Stimulated activated CD4-positive, alpha-beta T cell treated with anti-CD3 and anti-CD28 coated beads, TNF-alpha, amount 100 ng/mL, for 1 hour (primary cell): ENCODE results near the gene CDK3.

Experiments used
- DNase-seq, 3 donors: peaks; one replicate each; pipeline ENCODE4 v3.0.0-alpha.2; 2020; ENCODE audit warnings: low read depth in 3 of 3, low spot score in 1 of 3

Gene CDK3

DNA sequence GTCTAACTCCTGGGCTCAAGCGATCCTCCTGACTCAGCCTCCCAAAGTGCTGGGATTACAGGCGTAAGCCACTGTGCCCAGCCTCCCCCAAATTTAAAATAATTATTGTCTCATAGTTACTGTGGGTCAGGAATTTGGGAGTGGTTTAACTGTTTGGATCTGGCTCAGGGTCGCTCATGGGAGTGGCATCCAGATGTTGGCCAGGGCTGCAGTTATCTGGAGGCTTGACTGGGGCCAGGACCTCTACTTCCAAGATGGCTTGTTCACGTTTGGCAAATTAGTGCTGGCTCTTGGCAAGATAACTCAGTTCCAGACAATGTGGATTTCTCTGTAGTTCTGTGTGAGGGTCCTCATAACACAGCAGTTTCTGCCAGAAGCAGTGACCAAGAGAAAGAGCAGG lies 13.6 kb upstream of the CDK3 start:
- no peak for DNase-seq

DNA sequence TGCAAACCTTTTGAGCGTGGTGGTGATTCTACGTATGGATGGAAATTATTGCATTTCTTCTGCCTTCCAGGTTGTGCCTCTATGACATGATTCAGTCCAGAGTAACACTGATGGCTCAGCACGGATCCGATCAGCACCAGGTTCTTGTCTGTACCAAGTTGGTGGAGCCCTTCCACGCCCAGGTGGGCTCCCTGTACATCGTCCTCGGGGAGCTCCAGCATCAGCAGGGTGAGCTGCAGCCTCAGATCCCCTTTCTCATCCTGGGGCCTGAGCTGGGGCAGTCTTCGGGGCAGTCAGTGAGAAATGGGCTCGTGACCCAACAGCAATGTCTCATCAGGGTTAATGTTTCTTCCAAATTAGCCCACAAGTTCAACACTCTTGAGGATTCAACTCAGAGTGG lies 9.3 kb upstream of the CDK3 start:
- DNase-seq, result no peak

DNA sequence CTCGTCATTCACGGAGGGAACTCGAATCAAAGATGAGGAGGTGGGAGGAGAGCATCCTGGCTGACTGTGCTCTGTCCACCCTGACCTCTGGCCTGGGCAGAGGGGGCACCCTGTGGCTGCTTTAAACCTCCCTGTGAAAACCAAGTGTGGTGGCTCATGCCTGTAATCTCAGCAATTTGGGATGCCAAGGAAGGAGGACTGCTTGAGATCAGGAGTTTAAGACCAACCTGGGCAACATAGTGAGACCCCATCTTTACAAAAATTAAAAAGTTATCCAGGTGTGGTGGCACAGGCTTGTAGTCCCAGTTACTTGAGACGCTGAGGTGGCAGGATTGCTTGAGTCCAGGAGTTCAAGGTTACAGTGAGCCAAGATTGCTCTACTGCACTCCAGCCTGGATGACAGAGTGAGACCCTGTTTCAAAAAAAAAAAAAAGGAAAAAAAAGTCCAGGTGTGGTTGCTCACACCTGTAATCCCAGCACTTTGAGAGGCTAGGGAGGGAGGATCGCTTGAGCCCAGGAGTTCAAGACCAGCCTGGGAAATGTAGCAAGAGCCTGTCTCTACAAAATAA lies 5.8 kb upstream of the CDK3 start:
- DNase-seq, result no peak

DNA sequence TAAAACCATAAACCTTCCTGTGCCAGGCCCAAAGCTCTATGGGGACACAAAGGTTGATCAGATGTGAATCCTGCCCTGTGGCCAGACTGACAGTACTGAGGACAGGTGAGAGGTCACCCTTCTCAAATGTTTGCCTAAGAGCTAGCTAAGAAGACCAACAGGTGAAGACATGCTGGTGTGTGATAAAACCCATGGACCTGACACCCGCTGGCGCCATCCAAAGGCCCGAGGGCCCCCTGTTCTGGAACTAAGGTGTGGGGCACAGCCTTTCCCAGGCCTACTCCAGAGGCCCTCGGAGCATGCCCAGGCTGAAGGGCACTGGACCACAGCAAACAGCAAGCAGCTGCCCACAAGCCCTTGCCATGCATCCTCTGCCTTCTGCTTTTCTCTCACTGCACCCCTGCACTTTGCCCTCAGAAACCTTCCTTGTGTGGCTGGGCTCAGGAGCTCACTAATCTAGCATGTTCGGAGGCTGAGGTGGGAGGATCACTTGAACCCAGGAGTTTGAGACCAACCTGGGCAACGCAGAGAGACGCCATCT lies 5.2 kb upstream of the CDK3 start:
- no peak for DNase-seq

DNA sequence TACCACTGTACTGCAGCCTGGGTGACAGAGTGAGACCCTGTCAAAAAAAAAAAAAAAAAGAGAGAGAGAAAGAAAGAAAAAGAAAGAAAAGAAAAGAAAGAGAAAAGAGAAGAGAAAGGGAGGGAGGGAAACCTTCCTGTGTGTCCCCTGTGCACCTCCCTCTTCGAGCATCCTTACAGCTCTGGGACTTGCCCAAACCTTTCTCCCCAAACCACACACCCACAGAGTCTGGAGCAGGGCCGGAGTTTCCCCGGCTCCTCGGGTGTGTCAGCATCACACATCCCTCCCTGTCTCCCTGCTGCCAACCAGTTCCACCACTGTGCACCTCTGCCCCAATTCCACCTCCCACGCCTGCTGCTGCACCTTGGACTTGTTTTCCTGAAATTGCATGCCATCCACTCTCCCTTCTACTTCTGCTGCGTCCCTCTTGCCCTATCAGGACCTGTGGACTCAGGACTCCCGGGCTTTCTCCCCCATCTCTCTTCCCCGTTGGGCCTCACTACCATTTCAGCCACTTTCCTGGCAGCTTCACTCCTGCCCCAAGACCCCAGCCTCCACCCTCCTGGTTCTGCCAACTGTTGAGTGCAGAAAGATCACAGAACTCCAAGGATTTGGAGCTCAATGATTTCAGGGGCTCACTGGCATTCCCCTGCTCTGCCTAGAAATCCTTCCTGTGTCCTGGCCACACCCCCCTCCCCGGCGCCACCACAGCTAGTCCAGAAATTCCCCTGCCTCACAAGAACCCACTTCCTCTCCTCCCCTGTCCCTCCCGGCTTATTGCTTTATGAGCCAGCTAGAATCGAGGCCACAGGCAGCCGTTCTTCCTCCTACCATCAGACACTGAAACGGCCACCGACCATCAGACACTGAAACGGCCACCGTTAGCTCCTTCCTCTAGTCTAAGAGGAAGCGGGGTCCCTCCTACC lies 3.7 kb upstream of the CDK3 start:
- no peak for DNase-seq

DNA sequence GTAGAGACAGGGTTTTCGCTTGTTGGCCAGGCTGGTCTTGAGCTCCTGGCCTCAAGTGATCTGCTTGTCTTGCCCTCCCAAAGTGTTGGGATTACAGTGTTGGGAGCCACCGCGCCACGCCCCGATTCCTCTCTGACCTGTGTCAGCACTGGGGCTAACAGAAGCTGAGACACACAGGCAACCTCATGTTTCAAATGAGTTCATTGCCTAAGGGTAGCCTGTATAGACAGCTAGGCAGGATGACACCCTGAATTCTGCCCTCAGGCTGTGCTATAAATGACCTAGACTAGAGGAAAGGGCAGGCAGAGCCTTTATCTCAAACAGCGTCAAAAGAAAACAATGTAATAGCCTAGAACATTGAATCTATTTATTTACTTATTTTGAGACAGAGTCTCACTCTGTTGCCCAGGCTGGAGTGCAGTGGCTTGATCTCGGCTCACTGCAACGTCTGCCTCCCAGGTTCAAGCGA lies 2.3 kb upstream of the CDK3 start:
- no peak for DNase-seq

DNA sequence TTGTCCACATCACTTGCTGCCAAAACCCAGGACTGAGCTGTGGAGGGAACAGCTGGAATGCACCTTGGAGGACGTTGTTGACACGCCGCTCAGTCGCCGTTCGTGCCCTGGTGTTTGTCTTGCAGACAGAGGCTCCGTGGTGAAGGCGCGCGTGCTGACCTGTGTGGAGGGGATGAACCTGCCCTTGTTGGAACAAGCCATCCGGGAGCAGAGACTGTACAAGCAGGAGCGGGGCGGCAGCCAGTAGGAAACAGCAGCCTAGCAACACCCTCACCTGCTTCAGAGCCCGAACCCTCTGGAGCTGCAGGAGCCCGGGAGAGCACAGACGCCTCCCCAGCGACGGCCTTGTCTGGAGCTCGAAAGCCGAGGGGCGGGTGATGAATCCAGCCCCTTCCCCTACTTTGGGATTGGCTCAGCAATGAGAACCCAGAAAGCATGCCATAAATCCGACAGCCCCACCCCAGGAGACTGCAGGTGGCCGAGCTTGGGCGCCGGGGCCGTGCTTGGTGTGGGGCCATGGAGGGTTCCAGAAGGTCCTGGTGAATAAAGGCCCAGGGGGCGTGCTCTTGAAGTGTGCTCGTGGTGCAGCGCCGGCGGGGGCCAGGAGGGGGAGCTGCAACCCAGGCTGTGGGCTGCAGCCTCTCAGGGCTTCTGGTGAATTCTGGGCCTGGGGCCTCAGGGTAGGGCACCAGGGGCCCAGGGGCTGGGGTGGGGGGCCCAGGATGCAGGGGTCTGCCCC lies 470 bp upstream of the CDK3 start:
- DNase-seq, result peak in 2 of 3 donors; percentile 22 to 58

DNA sequence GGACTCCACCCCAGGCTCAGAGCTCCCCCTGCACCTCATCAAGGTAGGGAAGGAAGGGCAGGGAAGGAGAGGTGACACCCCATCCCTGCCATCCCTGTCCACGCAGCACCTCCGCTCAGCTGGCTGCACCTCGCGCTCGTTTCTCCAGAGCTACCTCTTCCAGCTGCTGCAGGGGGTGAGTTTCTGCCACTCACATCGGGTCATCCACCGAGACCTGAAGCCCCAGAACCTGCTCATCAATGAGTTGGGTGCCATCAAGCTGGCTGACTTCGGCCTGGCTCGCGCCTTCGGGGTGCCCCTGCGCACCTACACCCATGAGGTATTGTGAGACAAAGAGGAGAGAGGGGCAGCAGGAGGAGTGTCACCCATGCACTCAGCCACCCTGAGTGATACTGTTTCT lies 1.4 kb downstream of the CDK3 start:
- DNase-seq, result no peak

DNA sequence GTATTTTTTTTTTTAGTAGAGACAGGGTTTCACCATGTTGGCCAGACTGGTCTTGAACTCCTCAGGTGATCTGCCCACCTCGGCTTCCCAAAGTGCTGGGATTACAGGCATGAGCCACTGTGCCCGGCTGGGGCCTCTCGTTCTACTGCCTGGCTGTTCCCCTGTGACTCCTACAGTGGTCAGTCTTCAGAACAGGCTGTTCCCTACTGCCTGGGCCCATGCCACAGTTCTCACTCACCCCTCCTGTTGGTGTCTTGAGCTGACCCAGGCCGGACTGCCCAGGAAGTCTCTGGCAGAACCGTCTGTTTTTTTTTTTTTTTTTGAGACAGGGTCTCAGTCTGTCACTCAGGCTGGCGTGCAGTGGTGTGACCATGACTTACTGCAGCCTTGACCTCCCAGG lies 3.3 kb downstream of the CDK3 start:
- no peak for DNase-seq

DNA sequence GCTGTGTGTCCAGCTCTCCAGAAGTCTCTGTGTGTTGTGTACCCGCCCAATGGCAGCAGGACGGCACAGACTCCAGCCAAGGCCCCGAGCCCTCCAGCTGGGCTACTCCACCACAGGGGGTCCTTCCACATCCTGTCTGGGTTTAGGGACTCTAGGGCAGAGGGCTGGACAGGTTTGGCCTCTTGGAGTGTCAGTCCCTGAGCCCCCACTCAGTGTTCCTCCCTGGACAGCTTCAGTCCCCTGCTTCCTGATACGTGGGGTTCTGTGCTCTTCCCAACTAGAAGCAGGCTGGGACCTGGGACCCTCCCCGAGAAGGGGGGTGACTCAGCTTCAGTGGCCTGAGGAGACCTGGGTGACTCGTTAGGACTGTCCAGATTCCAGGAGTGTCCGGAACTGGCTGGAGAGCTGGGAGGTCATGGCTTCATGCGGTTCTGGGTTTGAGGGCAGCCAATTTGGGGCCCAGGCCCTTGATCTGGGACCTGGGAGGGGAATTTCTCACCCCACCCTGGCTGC lies 4.2 kb downstream of the CDK3 start:
- DNase-seq, result no peak

DNA sequence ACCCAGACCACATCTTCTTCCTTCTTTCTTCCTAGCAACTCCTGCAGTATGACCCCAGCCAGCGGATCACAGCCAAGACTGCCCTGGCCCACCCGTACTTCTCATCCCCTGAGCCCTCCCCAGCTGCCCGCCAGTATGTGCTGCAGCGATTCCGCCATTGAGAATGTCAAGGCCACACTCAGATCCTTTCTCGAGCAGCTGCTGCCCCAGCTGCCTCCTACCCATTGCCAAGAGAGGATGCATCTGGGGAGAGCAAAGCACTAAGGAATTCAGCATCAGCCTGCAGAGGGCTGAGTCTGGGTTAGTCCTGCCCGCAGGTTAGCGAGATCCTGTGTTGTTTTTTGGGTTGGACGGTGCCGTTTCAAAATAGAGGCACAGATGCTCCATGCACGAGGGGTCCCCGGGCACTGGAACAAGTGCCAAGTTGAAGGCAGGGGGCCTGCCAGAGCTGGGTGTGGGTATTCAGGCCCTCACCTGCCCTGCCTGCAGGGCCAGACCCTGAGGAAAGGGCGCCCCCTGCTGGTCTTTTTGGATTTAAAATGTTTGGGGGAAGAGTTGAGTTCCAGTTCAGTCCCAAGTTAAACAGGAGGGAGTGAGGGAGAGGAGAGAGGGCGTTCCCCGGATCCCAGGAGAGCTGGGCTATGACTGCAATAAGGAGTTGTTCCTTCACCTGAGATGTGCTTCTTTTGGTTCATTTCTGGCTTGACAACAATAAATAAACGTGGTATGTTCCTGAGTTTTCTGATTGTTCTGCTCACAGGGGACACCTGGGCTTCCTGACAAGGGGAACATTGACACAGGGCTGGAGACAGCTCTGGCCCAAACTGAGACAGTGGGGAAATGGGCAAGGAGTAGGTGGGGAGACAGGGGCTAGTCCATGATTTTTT lies 4.9 kb downstream of the CDK3 start:
- DNase-seq, result peak; percentile 49 to 74 (median 66)

DNA sequence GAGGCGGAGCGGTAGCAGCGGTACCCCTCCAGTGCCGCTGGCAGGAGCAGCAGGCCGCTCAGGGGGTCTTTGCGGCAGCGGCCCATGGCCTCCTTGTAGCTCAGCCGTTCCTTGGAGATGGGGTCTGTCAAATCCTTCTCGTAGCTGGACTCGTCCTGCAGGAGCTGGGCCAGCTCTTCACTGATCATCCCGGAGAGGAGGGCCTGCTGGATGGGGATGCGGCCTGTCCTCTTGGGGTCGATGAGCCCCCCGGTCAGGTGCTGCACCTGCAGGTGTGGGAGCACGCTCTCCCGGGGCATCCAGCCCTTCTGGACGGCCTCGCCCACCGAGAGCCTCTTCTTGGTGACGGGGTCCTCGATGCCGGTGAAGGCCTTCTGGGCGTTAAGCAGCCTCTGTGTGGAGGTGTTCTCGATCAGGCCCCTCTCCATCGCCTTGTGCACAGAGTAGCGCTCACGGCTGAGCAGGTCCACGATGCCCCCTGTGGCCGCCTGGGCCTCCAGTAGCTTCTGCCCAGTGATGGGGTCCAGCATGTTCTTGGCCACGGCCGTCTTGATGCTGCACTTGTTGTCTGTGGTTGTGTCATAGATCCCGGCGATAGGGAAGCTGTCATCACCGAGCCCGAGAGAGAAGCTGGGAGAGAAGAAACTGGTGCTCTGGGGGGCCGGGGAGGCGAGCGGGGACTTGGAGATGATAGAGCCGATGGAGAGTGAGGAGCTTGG lies 6.6 kb downstream of the CDK3 start:
- DNase-seq, result no peak

DNA sequence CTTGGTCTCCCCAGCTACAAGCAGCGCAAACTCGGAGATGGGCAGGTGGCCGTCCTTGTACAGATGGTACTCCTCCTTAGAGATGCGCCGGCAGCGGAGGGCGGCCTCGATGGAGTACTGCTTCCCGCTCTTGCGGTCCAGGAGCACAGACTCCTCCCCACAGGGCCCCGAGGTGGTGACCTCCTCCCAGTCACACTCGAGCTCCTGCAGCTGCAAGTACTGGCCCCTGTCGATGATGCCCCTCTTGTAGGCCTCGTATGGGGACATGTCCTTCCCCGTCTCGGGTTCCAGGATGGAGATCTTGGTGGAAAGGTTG lies 7.2 kb downstream of the CDK3 start:
- DNase-seq, result no peak

DNA sequence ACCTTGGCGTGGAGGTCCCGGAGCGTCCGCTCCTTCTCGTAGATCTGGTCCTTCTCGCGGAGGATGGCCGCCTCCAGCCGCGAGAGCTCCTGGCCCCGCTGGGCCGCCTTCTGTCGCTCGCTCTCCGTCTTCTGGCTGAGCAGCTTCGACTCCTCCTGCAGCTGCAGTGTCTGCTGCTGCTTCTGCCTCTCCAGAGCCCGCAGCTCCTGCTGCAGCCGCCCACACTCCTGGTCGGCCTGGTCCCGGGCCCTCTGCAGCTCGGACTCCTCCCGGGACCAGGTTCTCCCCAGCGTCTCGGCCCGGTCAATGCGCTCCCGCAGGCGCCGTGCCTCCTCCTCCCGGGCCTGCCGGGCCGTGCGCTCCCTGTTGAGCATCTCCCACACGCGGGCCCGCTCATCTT lies 7.6 kb downstream of the CDK3 start:
- no peak for DNase-seq

DNA sequence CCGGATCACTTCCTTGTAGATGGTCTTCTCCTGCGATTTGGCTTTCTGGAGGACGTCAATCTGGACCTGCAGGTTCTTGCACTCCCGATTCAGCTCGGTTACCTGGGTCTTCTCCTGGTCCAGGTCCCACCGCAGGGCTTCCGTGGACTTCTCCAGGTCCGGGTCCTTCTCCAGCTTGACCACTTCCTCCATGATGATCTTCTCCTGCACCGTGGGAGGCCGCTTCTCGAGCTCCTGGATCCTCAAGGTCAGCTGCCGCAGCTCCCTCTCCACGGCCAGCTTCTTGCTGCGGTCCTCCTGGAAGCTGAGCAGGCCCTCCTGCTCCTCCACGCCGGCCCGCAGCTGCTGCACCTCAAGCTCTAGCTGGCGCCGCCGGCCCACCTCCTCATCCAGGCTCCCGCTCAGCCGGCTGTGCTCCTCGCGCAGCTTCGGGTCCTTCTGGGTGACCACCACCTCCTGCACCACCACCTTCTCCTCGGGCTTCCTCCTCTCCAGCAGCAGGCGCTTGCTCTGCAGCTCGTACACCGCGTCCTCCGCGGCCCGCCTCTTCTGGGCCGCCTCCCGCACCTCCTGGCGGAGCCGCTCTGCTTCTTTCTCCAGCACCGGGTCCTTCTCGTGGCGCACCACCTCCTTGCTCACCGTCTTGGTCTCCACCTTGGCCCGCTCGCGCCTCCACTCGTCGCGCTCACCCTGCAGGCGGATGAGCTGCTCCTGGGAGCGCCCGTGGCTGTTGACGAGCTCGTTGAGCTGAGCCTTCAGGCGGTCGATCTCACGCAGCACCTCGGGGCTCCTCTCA lies 8.2 kb downstream of the CDK3 start:
- no peak for DNase-seq

DNA sequence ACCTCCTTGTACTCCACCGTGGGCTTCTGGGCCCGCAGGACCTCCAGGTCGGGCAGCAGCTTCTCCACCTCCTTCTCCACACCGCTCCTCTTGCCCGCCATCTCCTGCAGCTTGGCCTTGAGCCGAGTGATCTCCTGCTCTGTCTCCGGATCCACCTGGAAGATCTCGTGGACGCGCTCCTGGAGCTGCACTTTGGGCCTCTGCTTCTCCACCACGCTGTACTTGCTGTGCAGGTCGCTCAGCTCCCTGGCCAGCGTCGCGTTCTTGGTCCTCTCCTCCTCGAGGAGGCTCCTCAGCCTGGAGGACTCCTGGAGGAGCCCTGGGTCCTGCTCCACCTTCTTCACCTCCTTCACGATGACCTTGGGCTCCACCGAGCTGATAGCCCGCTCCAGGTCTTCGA lies 8.8 kb downstream of the CDK3 start:
- DNase-seq, result no peak

DNA sequence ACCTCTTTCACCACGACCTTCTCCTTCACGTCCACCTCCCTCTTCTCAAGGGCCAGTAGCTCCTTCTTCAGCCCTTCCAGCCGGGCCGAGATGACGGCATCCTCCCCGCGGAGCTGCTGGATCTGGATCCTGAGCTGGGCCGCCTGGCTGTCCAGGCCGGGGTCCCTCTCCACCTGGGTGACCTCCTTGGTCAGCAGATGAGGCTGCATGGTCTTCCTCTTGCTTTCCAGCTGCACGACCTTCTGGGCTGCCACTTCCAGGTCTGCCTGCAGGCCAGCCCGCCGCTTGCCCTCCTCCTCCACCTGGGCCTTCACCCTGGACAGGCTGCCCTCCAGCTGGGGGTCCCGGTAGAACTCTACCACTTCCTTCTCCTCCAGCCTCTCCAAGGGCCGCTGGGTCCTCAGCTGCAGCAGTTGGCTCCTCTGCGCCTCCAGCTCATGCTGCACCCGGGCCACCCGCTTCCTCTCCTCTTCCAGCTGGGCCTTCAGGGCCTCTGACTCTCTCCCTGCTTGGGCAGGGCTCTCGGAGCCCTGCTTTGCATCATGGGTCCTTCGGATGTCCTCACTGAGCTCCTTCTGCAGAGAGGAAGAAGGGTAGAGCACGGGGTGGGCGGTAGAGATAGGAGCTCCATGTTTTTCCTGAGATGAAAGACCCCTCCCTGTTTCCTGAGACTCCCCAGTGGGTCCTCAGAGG lies 9.5 kb downstream of the CDK3 start:
- DNase-seq, result no peak

DNA sequence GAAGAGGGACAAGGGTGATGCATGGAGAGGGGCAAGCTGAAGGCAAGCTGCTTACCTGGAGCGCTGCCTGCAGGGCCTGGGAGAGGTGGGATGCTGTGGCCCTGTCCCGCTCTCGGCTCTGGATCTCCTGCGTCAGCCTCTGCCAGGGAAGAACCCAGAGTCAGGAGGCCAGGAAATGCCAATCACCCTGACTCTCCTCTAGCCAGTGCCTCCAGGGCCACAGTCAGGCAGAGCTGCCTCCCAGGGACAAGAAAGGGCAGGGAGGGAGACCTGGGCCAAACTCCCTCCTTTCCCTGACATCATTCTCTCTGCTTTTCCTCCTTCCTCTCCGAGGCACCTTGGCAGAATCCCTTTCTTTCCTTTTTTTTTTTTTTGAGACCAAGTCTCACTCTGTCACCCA lies 11.3 kb downstream of the CDK3 start:
- no peak for DNase-seq
